ENCODE data around the gene UBFD1. TPM values are rescaled to one million over a fixed set of nuclear protein-coding genes. Genes with fewer than 3 reads are reported as not detected.
"Not testable (repeated sequence)": the region's sequence is repeated elsewhere in the genome, so short reads cannot be mapped to it uniquely, and the experiment has no call there.

The UBFD1 gene
- total RNA-seq, 1 experiment from 2014 or later = 89.2 TPM

GRCh38 chr16:23597003-23597756 is 39.7 kb downstream of the UBFD1 start:
- peak; percentile 27 for DNase-seq (ENCODE audit: low read depth)

GRCh38 chr16:23607726-23608125 is 50.2 kb downstream of the UBFD1 start:
- DNase-seq (ENCODE audit: low read depth) = no peak

GRCh38 chr16:23608194-23608593 is 50.7 kb downstream of the UBFD1 start:
- peak; percentile 93 for DNase-seq (ENCODE audit: low read depth)

GRCh38 chr16:23609929-23610328 is 52.4 kb downstream of the UBFD1 start:
- no peak for DNase-seq (ENCODE audit: low read depth)

GRCh38 chr16:23610905-23611304 is 53.4 kb downstream of the UBFD1 start:
- not testable (repeated sequence) for DNase-seq (ENCODE audit: low read depth)

- DNase-seq (ENCODE audit: low read depth) = no peak
Measured at GRCh38 chr16:23611936-23612335, 54.4 kb downstream of the UBFD1 start.

- DNase-seq (ENCODE audit: low read depth) = peak; percentile 8
Measured at GRCh38 chr16:23615805-23616204, 58.3 kb downstream of the UBFD1 start.

Other genes starting within 250 kb of the UBFD1 start
- gene COG7, start 104.5 kb upstream of the UBFD1 start, total RNA-seq (2014; rRNA removed; shearing (Covaris generic)) = 9.5 and 12.8 TPM in 2 replicates
- gene GGA2, start 47.2 kb upstream of the UBFD1 start, total RNA-seq (2014; rRNA removed; shearing (Covaris generic)) = 14.0 and 26.6 TPM in 2 replicates
- gene EARS2, start 377 bp upstream of the UBFD1 start, total RNA-seq (2014; rRNA removed; shearing (Covaris generic)) = 31.3 and 35.6 TPM in 2 replicates
- gene NDUFAB1, start 38.6 kb downstream of the UBFD1 start, total RNA-seq (2014; rRNA removed; shearing (Covaris generic)) = 340 and 370 TPM in 2 replicates
- 13.9 and 17.9 TPM in 2 replicates for gene PALB2, start 83.6 kb downstream of the UBFD1 start, total RNA-seq (2014; rRNA removed; shearing (Covaris generic))
- 49.9 and 76.1 TPM in 2 replicates for gene DCTN5, start 83.7 kb downstream of the UBFD1 start, total RNA-seq (2014; rRNA removed; shearing (Covaris generic))
- 127 and 166 TPM in 2 replicates for gene PLK1, start 121.2 kb downstream of the UBFD1 start, total RNA-seq (2014; rRNA removed; shearing (Covaris generic))
- gene ERN2, start 155.5 kb downstream of the UBFD1 start, total RNA-seq (2014; rRNA removed; shearing (Covaris generic)) = 1.1 TPM in 1 of 2 replicates, not detected in the other
- not detected in 2 replicates for gene CHP2, start 197.3 kb downstream of the UBFD1 start, total RNA-seq (2014; rRNA removed; shearing (Covaris generic))

Measured in HT1080 (cell line).